HepG2 (cell line): ENCODE data around the gene TEKTIP1. TPM values are rescaled to one million over a fixed set of nuclear protein-coding genes. Genes with fewer than 3 reads are reported as not detected.

Experiments
- ATAC-seq: fragments of 200-7000 bp; cut with Tn5 transposase; 3 replicates; pipeline ENCODE4 v1.9.1; 2020; ENCODE audit warnings: mild to moderate bottlenecking, moderate library complexity
- BruUV-seq: library from RNA; stranded (reverse); fragments of 400-500 nt; replicated peaks from 2 replicates; lab custom pipeline; 2021; lab: Mats Ljungman, UMichigan
- CTCF ChIA-PET: fragments of 300-600 bp; formaldehyde crosslinking; extraction: SDS; loops from one replicate; lab custom pipeline; 2021; ENCODE audit warnings: low total read pairs, inconsistent platforms, low intra/inter-chr PET ratio; lab: Yijun Ruan, JAX
- POLR2A ChIA-PET: fragments of 350-600 bp; sonication (Branson Sonifier 250); formaldehyde crosslinking; loops from one replicate; lab custom pipeline; 2020; ENCODE audit warnings: antibody characterized with exemption, inconsistent platforms; lab: Yijun Ruan, JAX
- DNase-seq: peaks from one replicate; pipeline ENCODE4 v3.0.0-alpha.2; 2015; ENCODE audit warnings: low spot score
- FAIRE-seq: peaks from 3 replicates; lab custom pipeline; 2011; peaks lifted over from hg19 to GRCh38; lab: Jason Lieb, UNC
- H2AFZ ChIP-seq: one replicate; pipeline ENCODE4 v1.6.1; 2011; ENCODE audit warnings: low read length, inconsistent platforms
- H3K27ac ChIP-seq: fragments of 300-600 bp; 3 replicates; pipeline ENCODE4 v1.8.0; 2011; ENCODE audit warnings: mixed run types, mild to moderate bottlenecking, mixed read lengths, low read length, inconsistent platforms; ENCODE audit not compliant: insufficient read depth; ENCODE audit errors: extremely low read length
- H3K27me3 ChIP-seq, 2 experiments: fragments of 200-600 bp in 1 of 2; 2 replicates in 1 of 2; 3 replicates in 1 of 2; pipeline versions ENCODE4 v1.6.0 to v1.8.0; 2011; ENCODE audit warnings: low read length in 2 of 2, mild to moderate bottlenecking in 2 of 2, moderate library complexity in 2 of 2, inconsistent platforms in 1 of 2; ENCODE audit not compliant: insufficient read depth in 2 of 2, control insufficient read depth in 1 of 2
- H3K36me3 ChIP-seq, 2 experiments: fragments of 200-600 bp in 1 of 2; replicated peaks in 1 of 2; 2 replicates in 1 of 2; 3 replicates in 1 of 2; pipeline versions ENCODE4 v1.5.1 to v1.8.0; 2011; ENCODE audit warnings: low read length in 2 of 2, inconsistent platforms in 1 of 2; ENCODE audit not compliant: insufficient read depth in 2 of 2, control insufficient read depth in 1 of 2
- H3K4me1 ChIP-seq: 2 replicates; pipeline ENCODE4 v1.5.1; 2012; ENCODE audit warnings: low read length, inconsistent platforms; ENCODE audit not compliant: insufficient read depth
- H3K4me2 ChIP-seq: 2 replicates; pipeline ENCODE4 v1.6.0; 2011; ENCODE audit warnings: low read depth, low read length, inconsistent platforms
- H3K4me3 ChIP-seq, 3 experiments: fragments of 200-600 bp in 1 of 3; sonication (generic), shearing (Covaris generic) in 1 of 3; replicated peaks in 1 of 3; 2 replicates each; pipeline ENCODE4 v1.5.1; 2011 to 2016; ENCODE audit warnings: low read length in 3 of 3, inconsistent platforms in 2 of 3, low read depth in 2 of 3, mild to moderate bottlenecking in 2 of 3, control low read depth in 1 of 3, mixed read lengths in 1 of 3; ENCODE audit not compliant: insufficient read depth in 1 of 3
- H3K79me2 ChIP-seq: one replicate; pipeline ENCODE4 v1.6.1; 2011; ENCODE audit warnings: low read length, inconsistent platforms; ENCODE audit not compliant: insufficient read depth
- H3K9ac ChIP-seq: 2 replicates; pipeline ENCODE4 v1.6.0; 2011; ENCODE audit warnings: mild to moderate bottlenecking, low read depth, low read length, inconsistent platforms; ENCODE audit not compliant: insufficient read depth
- H3K9me3 ChIP-seq: 2 replicates; pipeline ENCODE4 v1.5.1; 2012; ENCODE audit warnings: mild to moderate bottlenecking, low read length
- H4K20me1 ChIP-seq: 2 replicates; pipeline ENCODE4 v1.6.0; 2011; ENCODE audit warnings: inconsistent platforms, mild to moderate bottlenecking, low read length, moderate library complexity; ENCODE audit not compliant: insufficient read depth
- AGO2 ChIP-seq: fragments of 200-400 bp; formaldehyde crosslinking; optimal IDR thresholded peaks from 2 replicates; pipeline ENCODE3; 2017; ENCODE audit warnings: mild to moderate bottlenecking, low read depth, low read length, moderate library complexity
- GABPA ChIP-seq, 2 experiments: IDR thresholded peaks; 2 replicates each; pipeline ENCODE4 v1.6.1; 2011 to 2016; ENCODE audit warnings: low read depth in 2 of 2, low read length in 1 of 2, missing biosample characterization in 1 of 2, missing genetic modification characterization in 1 of 2
- GABPB1 ChIP-seq: IDR thresholded peaks from 2 replicates; pipeline ENCODE4 v1.6.1; 2016; ENCODE audit warnings: mild to moderate bottlenecking, missing genetic modification reagents, moderate library complexity, missing compliant biosample characterization
- HHEX ChIP-seq: IDR thresholded peaks from 2 replicates; pipeline ENCODE4 v1.6.1; 2016; ENCODE audit warnings: control low read depth
- JDP2 ChIP-seq: sonication (generic); formaldehyde crosslinking; IDR thresholded peaks from 2 replicates; pipeline ENCODE4 v1.8.1; 2022; ENCODE audit warnings: missing genetic modification reagents, borderline replicate concordance
- MAFK ChIP-seq, 2 experiments: IDR thresholded peaks in 1 of 2; conservative IDR thresholded peaks in 1 of 2; 2 replicates each; pipeline ENCODE4 v1.6.1; 2011; ENCODE audit warnings: improper control_type of control experiment in 2 of 2, low read length in 2 of 2
- RFX3 ChIP-seq: IDR thresholded peaks from 2 replicates; pipeline ENCODE4 v1.6.1; 2016; ENCODE audit warnings: missing biosample characterization, missing genetic modification reagents
- TCF12 ChIP-seq, 2 experiments: fragments of 450-650 bp in 1 of 2; sonication (generic) in 1 of 2; formaldehyde crosslinking in 1 of 2; IDR thresholded peaks; 2 replicates each; pipeline versions ENCODE4 v1.6.1 to v1.8.0; 2017 to 2022; ENCODE audit warnings: antibody characterized with exemption in 1 of 2, mild to moderate bottlenecking in 1 of 2, missing genetic modification reagents in 1 of 2, moderate library complexity in 1 of 2
- ZBTB38 ChIP-seq: sonication (generic); formaldehyde crosslinking; IDR thresholded peaks from 2 replicates; pipeline ENCODE4 v1.5.1; 2020; ENCODE audit warnings: mild to moderate bottlenecking, missing genetic modification reagents
- ZSCAN22 ChIP-seq: sonication (generic); formaldehyde crosslinking; IDR thresholded peaks from 2 replicates; pipeline ENCODE4 v1.4.0; 2020; ENCODE audit warnings: mild to moderate bottlenecking, missing genetic modification reagents
- WGBS: methylation state at CpG from one replicate; pipeline ENCODE4 v1.1.6; 2017; ENCODE audit warnings: low lambda C conversion rate; 5-methylcytosine and 5-hydroxymethylcytosine counted together
- in situ Hi-C: cut with HindIII; loops from 2 replicates; pipeline ENCODE4 v1.10.0; 2017; ENCODE audit warnings: low pct_unique_long_range_greater_than_20kb; ENCODE audit not compliant: extremely low pct_ligation_motif_present
- intact Hi-C: fragments of 100-400 bp; cut with micrococcal nuclease; formaldehyde crosslinking; loops from one replicate; pipeline ENCODE4 v1.10.0; 2022; ENCODE audit not compliant: unreplicated experiment
- polyA plus RNA-seq, 8 experiments: library from polyadenylated mRNA; depleted of rRNA in 3 of 8; stranded (reverse) in 7 of 8; unstranded in 1 of 8; fragments of >200 nt; fragmentation: Illumina TruSeq in 4 of 8; extraction: Trizol in 4 of 8; gene quantifications; 2 replicates each; pipeline versions ENCODE4 v1.2.1 to v1.2.3, GENCODE V29; 2011 to 2016; ENCODE audit warnings: low read depth in 4 of 8, missing spikeins in 1 of 8, mixed read lengths in 1 of 8; ENCODE audit not compliant: insufficient read depth in 1 of 8
- total RNA-seq, 5 experiments: library from RNA; depleted of rRNA; stranded (reverse); fragments of >200 nt; fragmentation: Illumina TruSeq; extraction: Trizol; gene quantifications; 2 replicates each; pipeline ENCODE4 v1.2.3, GENCODE V29; 2016; ENCODE audit warnings: low read depth in 1 of 5
- TF ChIP-seq, protein P1 (sequence below): sonication (generic); formaldehyde crosslinking; IDR thresholded peaks from 2 replicates; pipeline ENCODE4 v1.4.0; 2020; ENCODE audit warnings: mild to moderate bottlenecking, missing genetic modification reagents, borderline replicate concordance

TEKTIP1 gene
- total and polyA plus RNA-seq, 2 of the 13 experiments (the other 11 are each of a cell fraction or from before 2014, with no cell fraction given) = not detected

DNA sequence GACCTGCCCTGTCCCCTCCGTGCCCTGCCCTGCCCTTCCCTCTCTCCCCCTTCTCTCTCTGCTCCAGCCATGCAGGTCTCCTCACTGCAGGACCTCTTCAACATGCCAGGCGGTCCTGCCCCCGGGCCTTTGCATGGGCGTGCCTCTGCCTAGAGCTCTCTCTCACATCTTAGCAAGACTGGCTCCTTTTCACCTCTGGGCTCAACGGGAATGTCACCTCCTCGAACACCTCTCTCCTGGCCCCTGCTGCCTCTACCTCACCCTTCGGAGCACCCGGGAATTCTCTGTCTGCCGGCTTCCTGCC, 12.8 kb downstream of the TEKTIP1 start (continued):
- TF ChIP-seq, protein P1, sequence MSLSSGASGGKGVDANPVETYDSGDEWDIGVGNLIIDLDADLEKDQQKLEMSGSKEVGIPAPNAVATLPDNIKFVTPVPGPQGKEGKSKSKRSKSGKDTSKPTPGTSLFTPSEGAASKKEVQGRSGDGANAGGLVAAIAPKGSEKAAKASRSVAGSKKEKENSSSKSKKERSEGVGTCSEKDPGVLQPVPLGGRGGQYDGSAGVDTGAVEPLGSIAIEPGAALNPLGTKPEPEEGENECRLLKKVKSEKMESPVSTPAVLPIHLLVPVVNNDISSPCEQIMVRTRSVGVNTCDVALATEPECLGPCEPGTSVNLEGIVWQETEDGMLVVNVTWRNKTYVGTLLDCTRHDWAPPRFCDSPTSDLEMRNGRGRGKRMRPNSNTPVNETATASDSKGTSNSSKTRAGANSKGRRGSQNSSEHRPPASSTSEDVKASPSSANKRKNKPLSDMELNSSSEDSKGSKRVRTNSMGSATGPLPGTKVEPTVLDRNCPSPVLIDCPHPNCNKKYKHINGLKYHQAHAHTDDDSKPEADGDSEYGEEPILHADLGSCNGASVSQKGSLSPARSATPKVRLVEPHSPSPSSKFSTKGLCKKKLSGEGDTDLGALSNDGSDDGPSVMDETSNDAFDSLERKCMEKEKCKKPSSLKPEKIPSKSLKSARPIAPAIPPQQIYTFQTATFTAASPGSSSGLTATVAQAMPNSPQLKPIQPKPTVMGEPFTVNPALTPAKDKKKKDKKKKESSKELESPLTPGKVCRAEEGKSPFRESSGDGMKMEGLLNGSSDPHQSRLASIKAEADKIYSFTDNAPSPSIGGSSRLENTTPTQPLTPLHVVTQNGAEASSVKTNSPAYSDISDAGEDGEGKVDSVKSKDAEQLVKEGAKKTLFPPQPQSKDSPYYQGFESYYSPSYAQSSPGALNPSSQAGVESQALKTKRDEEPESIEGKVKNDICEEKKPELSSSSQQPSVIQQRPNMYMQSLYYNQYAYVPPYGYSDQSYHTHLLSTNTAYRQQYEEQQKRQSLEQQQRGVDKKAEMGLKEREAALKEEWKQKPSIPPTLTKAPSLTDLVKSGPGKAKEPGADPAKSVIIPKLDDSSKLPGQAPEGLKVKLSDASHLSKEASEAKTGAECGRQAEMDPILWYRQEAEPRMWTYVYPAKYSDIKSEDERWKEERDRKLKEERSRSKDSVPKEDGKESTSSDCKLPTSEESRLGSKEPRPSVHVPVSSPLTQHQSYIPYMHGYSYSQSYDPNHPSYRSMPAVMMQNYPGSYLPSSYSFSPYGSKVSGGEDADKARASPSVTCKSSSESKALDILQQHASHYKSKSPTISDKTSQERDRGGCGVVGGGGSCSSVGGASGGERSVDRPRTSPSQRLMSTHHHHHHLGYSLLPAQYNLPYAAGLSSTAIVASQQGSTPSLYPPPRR = no peak
- no peak for TF ChIP-seq TCF12 (IDR thresholded peaks at IDR 0.05)
- TF ChIP-seq TCF12 (CRISPR knock-in tag; IDR thresholded peaks at IDR 0.05) = no peak
- no peak for TF ChIP-seq RFX3 (CRISPR knock-in tag)
- no peak for TF ChIP-seq HHEX (CRISPR knock-in tag)
- no peak for TF ChIP-seq JDP2 (CRISPR knock-in tag)
- TF ChIP-seq GABPB1 (CRISPR knock-in tag) = no peak
- TF ChIP-seq MAFK (conservative IDR thresholded peaks at IDR 0.05 in 1 of 2, IDR thresholded peaks at IDR 0.05 in 1 of 2; ENCODE audit: low read length in 2 of 2) = no peak
- TF ChIP-seq, all 625 proteins: peak for 0

DNA sequence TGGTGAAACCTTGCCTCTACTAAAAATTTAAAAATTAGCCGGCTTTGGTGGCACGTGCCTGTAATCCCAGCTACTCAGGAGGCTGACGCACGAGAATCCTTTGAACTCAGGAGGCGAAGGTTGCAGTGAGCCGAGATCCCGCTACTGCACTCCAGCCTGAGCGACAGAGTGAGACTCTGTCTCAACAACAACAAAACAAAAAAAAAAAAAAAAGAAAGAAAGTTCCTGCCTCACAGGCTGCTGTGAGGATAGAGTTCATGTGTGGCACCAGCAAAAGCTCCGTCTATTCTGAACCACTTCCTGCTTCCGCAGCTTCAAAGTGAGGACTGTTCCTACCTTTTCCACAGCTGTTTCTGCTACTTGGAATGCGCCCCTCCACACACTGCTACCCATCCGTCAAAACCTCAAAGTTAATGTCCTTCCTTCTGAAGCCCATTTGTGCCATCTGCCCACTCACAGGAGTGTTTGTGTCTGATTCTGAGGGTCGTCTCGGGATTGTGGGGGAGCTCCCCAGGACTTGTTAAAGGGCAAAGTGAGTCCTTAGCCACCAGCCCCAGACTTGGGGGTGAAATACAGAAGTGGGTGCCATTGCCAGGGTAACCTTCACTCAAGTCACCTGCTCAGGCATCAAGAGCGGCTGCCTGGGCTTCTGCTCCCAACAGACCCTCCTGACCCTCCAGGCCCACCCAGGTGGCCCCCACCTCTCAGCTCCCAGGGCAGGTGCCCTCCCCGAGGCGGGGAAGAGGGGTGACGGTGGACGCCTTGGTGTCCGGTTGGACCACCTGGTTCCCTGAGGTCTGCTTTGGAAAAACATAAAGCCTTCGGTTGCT, 15.5 kb downstream of the TEKTIP1 start:
- no peak for DNase-seq
- H3K79me2 ChIP-seq = peaks cover 14% of the 10 kb centered on the region
- no peaks in the 10 kb centered on the region; a peak in 2 of 5 replicates for H3K36me3 ChIP-seq
- TF ChIP-seq AGO2 (no peak), GABPA (IDR thresholded peaks at IDR 0.05; ENCODE audit: low read depth, low read length) (no peak), GABPA (CRISPR knock-in tag; IDR thresholded peaks at IDR 0.05; ENCODE audit: low read depth) (peak; percentile 59), ZBTB38 (CRISPR knock-in tag) (peak; percentile 73; the same call in 1 of the 2 replicates), ZSCAN22 (peak; percentile 71; the same call in 1 of the 2 replicates)
- TF ChIP-seq, all 625 proteins: peak for 3
- ATAC-seq (no peak), FAIRE-seq (no peak)
- peaks cover 54% of the 10 kb centered on the region for H3K4me1 ChIP-seq
- 0 out of 2 replicates have a peak overlapping the region, but pooled peaks have one; percentile 1 for H3K9ac ChIP-seq
- H4K20me1 ChIP-seq = no peaks in the 10 kb centered on the region
- in situ Hi-C loops = no loop called here
- CTCF ChIA-PET = no interaction called here
- no peaks in the 10 kb centered on the region for H3K27me3 ChIP-seq
- POLR2A ChIA-PET = no interaction called here
- H3K9me3 ChIP-seq = no peaks in the 10 kb centered on the region
- H3K4me2 ChIP-seq = peak overlapping the region; percentile 24; the same call in 1 of the 2 replicates
- TSS peak; percentile 58 for BruUV-seq
- H3K27ac ChIP-seq = peak overlapping the region; percentile 45
- H2AFZ ChIP-seq = no peak overlapping the region
- 81% methylated on average over 20 of the region's 21 CpGs for WGBS
- intact Hi-C loops = no loop called here
- no peak overlapping the region for H3K4me3 ChIP-seq
